ENCODE results near the gene CLEC16A.
A peak's percentile ranks its signal among the peaks of the same experiment; 100 is the strongest.

Gene CLEC16A

GRCh38 chr16:10987361-10988163 is 43.2 kb downstream of the CLEC16A start:
- peaks cover 45% of the 10 kb centered on the region for H3K4me1 ChIP-seq (ENCODE audit: insufficient read depth, low read length)
- H3K79me2 ChIP-seq (ENCODE audit: insufficient read depth, low read length) = peaks cover 26% of the 10 kb centered on the region
- peak overlapping the region; percentile 28 for H3K9ac ChIP-seq (ENCODE audit: low read depth, low read length)
- H3K36me3 ChIP-seq (ENCODE audit: insufficient read depth, low read length) = peaks cover 67% of the 10 kb centered on the region
- no peaks in the 10 kb centered on the region for H4K20me1 ChIP-seq (ENCODE audit: insufficient read depth, low read length)
- TF ChIP-seq EZH2 (IDR thresholded peaks at IDR 0.05; ENCODE audit: borderline replicate concordance, low read depth, low read length, severe bottlenecking) = no peak
- TF ChIP-seq CTCF (IDR thresholded peaks at IDR 0.05; ENCODE audit: borderline replicate concordance, extremely low read depth, low read length, poor library complexity, severe bottlenecking) = no peak
- H3K4me2 ChIP-seq (ENCODE audit: insufficient read depth, low read length) = peak overlapping the region; percentile 44
- ATAC-seq (ENCODE audit: insufficient read depth, low read depth) (peak; percentile 75), DNase-seq (peak; percentile 45)
- H3K9me3 ChIP-seq (ENCODE audit: insufficient read depth, low read length, severe bottlenecking) = no peaks in the 10 kb centered on the region
- H3K27me3 ChIP-seq (ENCODE audit: insufficient read depth, low read length, poor library complexity) = no peaks in the 10 kb centered on the region
- no peak overlapping the region for H2AFZ ChIP-seq (ENCODE audit: low read depth, low read length)
- H3K27ac ChIP-seq (ENCODE audit: low read length) = peak overlapping the region; percentile 77
- H3K4me3 ChIP-seq (ENCODE audit: low read depth in 1 of 2, low read length in 2 of 2) = peak overlapping the region in 1 of 2 experiments; percentile 10; a peak in 1 of 4 replicates

- Histone ChIP-seq H3K27me3 (ENCODE audit: insufficient read depth, low read length, poor library complexity) (no peaks in the 10 kb centered on the region), H3K4me3 (ENCODE audit: low read depth in 1 of 2, low read length in 2 of 2) (peak overlapping the region in 1 of 2 experiments; percentile 10; a peak in 1 of 4 replicates), H3K27ac (ENCODE audit: low read length) (peak overlapping the region; percentile 77), H3K36me3 (ENCODE audit: insufficient read depth, low read length) (peaks cover 65% of the 10 kb centered on the region), H4K20me1 (ENCODE audit: insufficient read depth, low read length) (no peaks in the 10 kb centered on the region), H3K4me1 (ENCODE audit: insufficient read depth, low read length) (peaks cover 45% of the 10 kb centered on the region), H2AFZ (ENCODE audit: low read depth, low read length) (no peak overlapping the region), H3K79me2 (ENCODE audit: insufficient read depth, low read length) (peaks cover 26% of the 10 kb centered on the region), H3K4me2 (ENCODE audit: insufficient read depth, low read length) (peak overlapping the region; percentile 44), H3K9ac (ENCODE audit: low read depth, low read length) (peak overlapping the region; percentile 28), H3K9me3 (ENCODE audit: insufficient read depth, low read length, severe bottlenecking) (no peaks in the 10 kb centered on the region)
- TF ChIP-seq EZH2 (IDR thresholded peaks at IDR 0.05; ENCODE audit: borderline replicate concordance, low read depth, low read length, severe bottlenecking) = no peak
- peak; percentile 71 for TF ChIP-seq CTCF (IDR thresholded peaks at IDR 0.05; ENCODE audit: borderline replicate concordance, extremely low read depth, low read length, poor library complexity, severe bottlenecking)
- ATAC-seq (ENCODE audit: insufficient read depth, low read depth) (peak; percentile 41), DNase-seq (peak; percentile 63)
These were observed 43.9 kb downstream of the CLEC16A start for GRCh38 chr16:10988164-10988803.

GRCh38 chr16:10988879-10989278 is 44.5 kb downstream of the CLEC16A start:
- TF ChIP-seq CTCF (IDR thresholded peaks at IDR 0.05; ENCODE audit: borderline replicate concordance, extremely low read depth, low read length, poor library complexity, severe bottlenecking) = no peak
- TF ChIP-seq EZH2 (IDR thresholded peaks at IDR 0.05; ENCODE audit: borderline replicate concordance, low read depth, low read length, severe bottlenecking) = no peak
- H3K79me2 ChIP-seq (ENCODE audit: insufficient read depth, low read length) = peaks cover 26% of the 10 kb centered on the region
- H3K9ac ChIP-seq (ENCODE audit: low read depth, low read length) = peak overlapping the region; percentile 28
- no peaks in the 10 kb centered on the region for H3K9me3 ChIP-seq (ENCODE audit: insufficient read depth, low read length, severe bottlenecking)
- no peak overlapping the region for H2AFZ ChIP-seq (ENCODE audit: low read depth, low read length)
- no peak overlapping the region for H3K4me3 ChIP-seq (ENCODE audit: low read depth in 1 of 2, low read length in 2 of 2)
- no peaks in the 10 kb centered on the region for H3K27me3 ChIP-seq (ENCODE audit: insufficient read depth, low read length, poor library complexity)
- DNase-seq = no peak
- H3K4me1 ChIP-seq (ENCODE audit: insufficient read depth, low read length) = peaks cover 45% of the 10 kb centered on the region
- H3K4me2 ChIP-seq (ENCODE audit: insufficient read depth, low read length) = peak overlapping the region; percentile 44
- H4K20me1 ChIP-seq (ENCODE audit: insufficient read depth, low read length) = no peaks in the 10 kb centered on the region
- H3K27ac ChIP-seq (ENCODE audit: low read length) = peak overlapping the region; percentile 77
- peaks cover 66% of the 10 kb centered on the region for H3K36me3 ChIP-seq (ENCODE audit: insufficient read depth, low read length)
- ATAC-seq (ENCODE audit: insufficient read depth, low read depth) = no peak
